Neural cell (in vitro differentiated cells): ENCODE results near the gene SYCP2. TPM values are rescaled to one million over a fixed set of nuclear protein-coding genes. Genes with fewer than 3 reads are reported as not detected.
"Not testable (repeated sequence)": the region's sequence is repeated elsewhere in the genome, so short reads cannot be mapped to it uniquely, and the experiment has no call there.

Experiments
- H2AFZ ChIP-seq: fragments of 200-600, 300-800 bp; sonication (generic), shearing (Covaris generic); 2 replicates; pipeline ENCODE4 v1.6.0; 2014; ENCODE audit warnings: low read depth, mild to moderate bottlenecking, antibody characterized with exemption, low read length, moderate library complexity
- H3F3A ChIP-seq: fragments of 200-600 bp; shearing (Covaris generic); 2 replicates; pipeline ENCODE4 v1.6.1; 2016; ENCODE audit warnings: mild to moderate bottlenecking, moderate library complexity, mixed read lengths, antibody characterized with exemption, low read length; ENCODE audit not compliant: insufficient read depth, poor library complexity, severe bottlenecking
- H3K27ac ChIP-seq: fragments of 200-600, 300-800 bp; sonication (generic), shearing (Covaris generic); 2 replicates; pipeline ENCODE4 v1.5.1; 2014; ENCODE audit warnings: mild to moderate bottlenecking, low read length, moderate library complexity
- H3K27me3 ChIP-seq: fragments of 300-800, 200-600 bp; sonication (generic), shearing (Covaris generic); 2 replicates; pipeline ENCODE4 v1.6.0; 2014; ENCODE audit warnings: mild to moderate bottlenecking, low read depth, low read length, moderate library complexity; ENCODE audit not compliant: insufficient read depth
- H3K36me3 ChIP-seq: fragments of 300-800, 200-600 bp; sonication (generic), shearing (Covaris generic); 2 replicates; pipeline ENCODE4 v1.5.1; 2014; ENCODE audit warnings: mild to moderate bottlenecking, antibody characterized with exemption, low read length, moderate library complexity; ENCODE audit not compliant: insufficient read depth
- H3K4me2 ChIP-seq: fragments of 300-800, 200-600 bp; sonication (generic), shearing (Covaris generic); 2 replicates; pipeline ENCODE4 v1.6.0; 2014; ENCODE audit warnings: mild to moderate bottlenecking, low read length
- H3K4me3 ChIP-seq: fragments of 300-800, 200-600 bp; sonication (generic), shearing (Covaris generic); 2 replicates; pipeline ENCODE4 v1.5.1; 2014; ENCODE audit warnings: mild to moderate bottlenecking, low read length, moderate library complexity
- H3K79me2 ChIP-seq: fragments of 200-600 bp; shearing (Covaris generic); replicated peaks from 2 replicates; pipeline ENCODE4 v1.6.0; 2014; ENCODE audit warnings: mild to moderate bottlenecking, low read length, moderate library complexity; ENCODE audit not compliant: insufficient read depth
- H3K9ac ChIP-seq: fragments of 300-800, 200-600 bp; sonication (generic), shearing (Covaris generic); 2 replicates; pipeline ENCODE4 v1.6.1; 2016; ENCODE audit warnings: mild to moderate bottlenecking, low read length, mixed read lengths
- H3K9me2 ChIP-seq: fragments of 200-600 bp; shearing (Covaris generic); 2 replicates; pipeline ENCODE4 v1.6.1; 2016; ENCODE audit warnings: mild to moderate bottlenecking, low read length, mixed read lengths; ENCODE audit not compliant: insufficient read depth
- H3K9me3 ChIP-seq: fragments of 200-600, 300-800 bp; sonication (generic), shearing (Covaris generic); 2 replicates; pipeline ENCODE4 v1.6.1; 2016; ENCODE audit warnings: mild to moderate bottlenecking, mixed run types, low read length, moderate library complexity, mixed read lengths
- H4K20me1 ChIP-seq: fragments of 200-600 bp; shearing (Covaris generic); 2 replicates; pipeline ENCODE4 v1.6.1; 2016; ENCODE audit warnings: mild to moderate bottlenecking, mixed run types; ENCODE audit not compliant: insufficient read depth
- EP300 ChIP-seq: fragments of 450-650 bp; conservative IDR thresholded peaks from 2 replicates; pipeline ENCODE4 v1.6.1; 2014; ENCODE audit warnings: antibody characterized with exemption, mild to moderate bottlenecking, moderate library complexity; ENCODE audit not compliant: poor library complexity, severe bottlenecking
- EZH2 ChIP-seq: fragments of 200-600, 300-800 bp; shearing (Covaris generic), sonication (generic); IDR thresholded peaks from 2 replicates; pipeline ENCODE4 v1.6.1; 2014; ENCODE audit warnings: antibody characterized with exemption, low read length, borderline replicate concordance, mild to moderate bottlenecking; ENCODE audit not compliant: insufficient read depth, poor library complexity, severe bottlenecking
- MXI1 ChIP-seq: fragments of 450-650 bp; conservative IDR thresholded peaks from 2 replicates; pipeline ENCODE4 v1.6.1; 2014; ENCODE audit warnings: antibody characterized with exemption, mild to moderate bottlenecking; ENCODE audit not compliant: poor library complexity, severe bottlenecking
- POLR2AphosphoS5 ChIP-seq: IDR thresholded peaks from 2 replicates; pipeline ENCODE4 v1.6.1; 2012
- RAD21 ChIP-seq: fragments of 450-650 bp; conservative IDR thresholded peaks from 2 replicates; pipeline ENCODE4 v1.6.1; 2014; ENCODE audit warnings: antibody characterized with exemption, mild to moderate bottlenecking, moderate library complexity
- SMC3 ChIP-seq: fragments of 450-650 bp; conservative IDR thresholded peaks from 2 replicates; pipeline ENCODE4 v1.6.1; 2014; ENCODE audit warnings: antibody characterized with exemption, mild to moderate bottlenecking, moderate library complexity; ENCODE audit not compliant: poor library complexity
- TAF1 ChIP-seq: IDR thresholded peaks from 2 replicates; pipeline ENCODE4 v1.6.1; 2012; ENCODE audit warnings: low read depth
- polyA plus RNA-seq: library from polyadenylated mRNA; depleted of rRNA; stranded (reverse); fragments of >200 nt; gene quantifications from 2 replicates; pipeline ENCODE4 v1.2.3, GENCODE V29; 2014
- TF ChIP-seq, protein P1 (sequence below): fragments of 450-650 bp; IDR thresholded peaks from 2 replicates; pipeline ENCODE4 v1.5.1; 2014; ENCODE audit warnings: antibody characterized with exemption, mild to moderate bottlenecking, moderate library complexity; ENCODE audit not compliant: poor library complexity, severe bottlenecking
- TF ChIP-seq, protein P2 (sequence below): IDR thresholded peaks from 2 replicates; pipeline ENCODE4 v1.6.1; 2012; ENCODE audit warnings: borderline replicate concordance

SYCP2 gene
- polyA plus RNA-seq, 1 donor from 2014 or later, result 1.4 TPM

DNA sequence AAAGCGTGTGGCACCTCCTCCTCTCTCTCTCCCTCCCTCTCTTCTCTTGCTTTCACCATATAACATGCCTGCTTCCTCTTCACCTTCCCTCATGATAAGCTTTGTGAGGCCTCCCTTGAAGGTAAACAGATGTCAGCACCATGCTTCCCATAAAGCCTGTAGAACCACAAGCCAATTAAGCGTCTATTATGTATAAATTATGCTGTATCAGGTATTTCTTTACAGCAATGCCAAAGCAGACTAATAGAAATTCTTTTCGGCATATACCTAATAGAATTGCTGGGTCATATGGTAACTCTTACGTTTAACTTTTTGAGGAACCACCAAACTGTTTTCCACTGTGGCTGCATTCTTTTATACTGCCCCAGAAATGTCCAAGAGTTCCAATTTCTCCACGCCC is 75.0 kb downstream of the SYCP2 start:
- TF ChIP-seq POLR2AphosphoS5 (no peak), TAF1 (no peak), EP300 (no peak), RAD21 (no peak), EZH2 (no peak), SMC3 (no peak), MXI1 (no peak)
- TF ChIP-seq, protein P1, sequence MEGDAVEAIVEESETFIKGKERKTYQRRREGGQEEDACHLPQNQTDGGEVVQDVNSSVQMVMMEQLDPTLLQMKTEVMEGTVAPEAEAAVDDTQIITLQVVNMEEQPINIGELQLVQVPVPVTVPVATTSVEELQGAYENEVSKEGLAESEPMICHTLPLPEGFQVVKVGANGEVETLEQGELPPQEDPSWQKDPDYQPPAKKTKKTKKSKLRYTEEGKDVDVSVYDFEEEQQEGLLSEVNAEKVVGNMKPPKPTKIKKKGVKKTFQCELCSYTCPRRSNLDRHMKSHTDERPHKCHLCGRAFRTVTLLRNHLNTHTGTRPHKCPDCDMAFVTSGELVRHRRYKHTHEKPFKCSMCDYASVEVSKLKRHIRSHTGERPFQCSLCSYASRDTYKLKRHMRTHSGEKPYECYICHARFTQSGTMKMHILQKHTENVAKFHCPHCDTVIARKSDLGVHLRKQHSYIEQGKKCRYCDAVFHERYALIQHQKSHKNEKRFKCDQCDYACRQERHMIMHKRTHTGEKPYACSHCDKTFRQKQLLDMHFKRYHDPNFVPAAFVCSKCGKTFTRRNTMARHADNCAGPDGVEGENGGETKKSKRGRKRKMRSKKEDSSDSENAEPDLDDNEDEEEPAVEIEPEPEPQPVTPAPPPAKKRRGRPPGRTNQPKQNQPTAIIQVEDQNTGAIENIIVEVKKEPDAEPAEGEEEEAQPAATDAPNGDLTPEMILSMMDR, result no peak
- TF ChIP-seq, protein P2, sequence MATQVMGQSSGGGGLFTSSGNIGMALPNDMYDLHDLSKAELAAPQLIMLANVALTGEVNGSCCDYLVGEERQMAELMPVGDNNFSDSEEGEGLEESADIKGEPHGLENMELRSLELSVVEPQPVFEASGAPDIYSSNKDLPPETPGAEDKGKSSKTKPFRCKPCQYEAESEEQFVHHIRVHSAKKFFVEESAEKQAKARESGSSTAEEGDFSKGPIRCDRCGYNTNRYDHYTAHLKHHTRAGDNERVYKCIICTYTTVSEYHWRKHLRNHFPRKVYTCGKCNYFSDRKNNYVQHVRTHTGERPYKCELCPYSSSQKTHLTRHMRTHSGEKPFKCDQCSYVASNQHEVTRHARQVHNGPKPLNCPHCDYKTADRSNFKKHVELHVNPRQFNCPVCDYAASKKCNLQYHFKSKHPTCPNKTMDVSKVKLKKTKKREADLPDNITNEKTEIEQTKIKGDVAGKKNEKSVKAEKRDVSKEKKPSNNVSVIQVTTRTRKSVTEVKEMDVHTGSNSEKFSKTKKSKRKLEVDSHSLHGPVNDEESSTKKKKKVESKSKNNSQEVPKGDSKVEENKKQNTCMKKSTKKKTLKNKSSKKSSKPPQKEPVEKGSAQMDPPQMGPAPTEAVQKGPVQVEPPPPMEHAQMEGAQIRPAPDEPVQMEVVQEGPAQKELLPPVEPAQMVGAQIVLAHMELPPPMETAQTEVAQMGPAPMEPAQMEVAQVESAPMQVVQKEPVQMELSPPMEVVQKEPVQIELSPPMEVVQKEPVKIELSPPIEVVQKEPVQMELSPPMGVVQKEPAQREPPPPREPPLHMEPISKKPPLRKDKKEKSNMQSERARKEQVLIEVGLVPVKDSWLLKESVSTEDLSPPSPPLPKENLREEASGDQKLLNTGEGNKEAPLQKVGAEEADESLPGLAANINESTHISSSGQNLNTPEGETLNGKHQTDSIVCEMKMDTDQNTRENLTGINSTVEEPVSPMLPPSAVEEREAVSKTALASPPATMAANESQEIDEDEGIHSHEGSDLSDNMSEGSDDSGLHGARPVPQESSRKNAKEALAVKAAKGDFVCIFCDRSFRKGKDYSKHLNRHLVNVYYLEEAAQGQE, result no peak
- H3K27me3 ChIP-seq, result no peaks in the 10 kb centered on the region

DNA sequence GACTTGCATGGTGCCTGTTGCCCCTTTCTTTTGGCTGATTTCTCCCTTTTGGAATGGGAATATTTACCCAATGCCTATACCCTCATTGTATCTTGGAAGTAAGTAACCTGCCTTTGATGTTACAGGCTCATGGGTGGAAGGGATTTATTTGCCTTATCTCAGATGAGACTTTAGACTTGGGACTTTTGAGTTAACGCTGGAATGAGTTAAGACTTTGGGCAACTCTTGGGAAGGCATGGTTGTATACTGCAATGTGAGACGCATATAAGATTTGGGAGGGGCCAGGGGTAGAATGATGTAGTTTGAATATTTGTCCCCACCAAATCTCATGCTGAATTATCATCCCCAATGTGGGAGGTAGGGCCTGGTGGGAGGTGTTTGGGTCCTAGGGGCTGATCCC is 75.5 kb downstream of the SYCP2 start:
- TF ChIP-seq SMC3 (no peak), POLR2AphosphoS5 (no peak), TAF1 (no peak), EZH2 (no peak), MXI1 (no peak), EP300 (no peak), RAD21 (no peak)
- TF ChIP-seq, protein P1, result no peak
- TF ChIP-seq, protein P2, result no peak
- Histone ChIP-seq H3K36me3 (no peaks in the 10 kb centered on the region), H3K4me2 (no peak overlapping the region), H3K27me3 (no peaks in the 10 kb centered on the region), H3K79me2 (no peaks in the 10 kb centered on the region), H3F3A (no peaks in the 10 kb centered on the region), H3K27ac (no peak overlapping the region), H3K9me3 (no peaks in the 10 kb centered on the region), H3K4me3 (no peak overlapping the region), H3K9ac (no peak overlapping the region), H3K9me2 (no peaks in the 10 kb centered on the region), H2AFZ (no peak overlapping the region), H4K20me1 (no peaks in the 10 kb centered on the region)

More for the DNA sequence above, 75.0 kb downstream of the SYCP2 start:
- H3K9me2 ChIP-seq, result no peaks in the 10 kb centered on the region
- no peaks in the 10 kb centered on the region for H3K36me3 ChIP-seq
- H3K4me2 ChIP-seq, result no peak overlapping the region
- no peak overlapping the region for H3K9ac ChIP-seq
- H4K20me1 ChIP-seq, result no peaks in the 10 kb centered on the region
- H3F3A ChIP-seq, result no peaks in the 10 kb centered on the region
- no peak overlapping the region for H3K27ac ChIP-seq
- no peak overlapping the region for H2AFZ ChIP-seq
- no peaks in the 10 kb centered on the region for H3K79me2 ChIP-seq
- no peak overlapping the region for H3K4me3 ChIP-seq
- H3K9me3 ChIP-seq, result no peaks in the 10 kb centered on the region

DNA sequence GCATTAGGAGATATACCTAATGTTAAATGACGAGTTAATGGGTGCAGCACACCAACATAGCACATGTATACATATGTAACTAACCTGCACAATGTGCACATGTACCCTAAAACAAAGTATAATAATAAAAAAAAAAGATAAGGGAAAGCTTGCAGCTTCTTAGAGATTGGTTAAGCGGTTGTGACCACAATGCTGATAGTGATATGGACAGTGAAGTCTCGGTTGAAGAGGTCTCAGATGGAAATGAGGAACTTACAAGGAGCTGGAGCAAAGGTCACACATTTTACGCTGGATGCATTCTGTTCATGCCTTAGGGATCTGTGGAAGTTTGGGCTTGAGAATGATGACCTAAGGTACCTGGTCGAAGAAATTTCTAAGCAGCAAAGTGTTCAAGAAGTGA is 76.5 kb downstream of the SYCP2 start:
- H3K79me2 ChIP-seq, H3K9me2 ChIP-seq, H3K36me3 ChIP-seq, H3K4me2 ChIP-seq, H3K9ac ChIP-seq, H2AFZ ChIP-seq, H3K27me3 ChIP-seq, H3F3A ChIP-seq, H3K4me3 ChIP-seq, H4K20me1 ChIP-seq, H3K27ac ChIP-seq, H3K9me3 ChIP-seq: not testable (repeated sequence)
